GM23338 (cell line): ENCODE measurements around the gene CRB2. TPM values are rescaled to one million over a fixed set of nuclear protein-coding genes. Genes with fewer than 3 reads are reported as not detected.

ENCODE experiments used
- ATAC-seq: fragments of 200-7000 bp; cut with Tn5 transposase; 3 replicates; pipeline ENCODE4 v1.9.1; 2020
- DNase-seq: peaks from one replicate; pipeline ENCODE4 v3.0.0-alpha.2; 2015; ENCODE audit warnings: low spot score
- H2AFZ ChIP-seq: fragments of 200-600 bp; sonication (generic); 2 replicates; pipeline ENCODE4 v1.8.0; 2016; ENCODE audit warnings: antibody characterized with exemption, mild to moderate bottlenecking, moderate library complexity
- H3F3A ChIP-seq: fragments of 200-600 bp; sonication (generic); replicated peaks from 2 replicates; pipeline ENCODE4 v1.8.0; 2017; ENCODE audit warnings: antibody characterized with exemption, mixed run types, low read depth
- H3K27ac ChIP-seq: fragments of 200-600 bp; sonication (generic); 2 replicates; pipeline ENCODE4 v1.6.1; 2016; ENCODE audit warnings: low read depth
- H3K27me3 ChIP-seq: fragments of 200-600 bp; sonication (generic); 2 replicates; pipeline ENCODE4 v1.8.0; 2016; ENCODE audit warnings: mild to moderate bottlenecking, mixed run types, moderate library complexity; ENCODE audit not compliant: insufficient read depth
- H3K36me3 ChIP-seq: fragments of 200-600 bp; sonication (generic); 2 replicates; pipeline ENCODE4 v1.8.0; 2016; ENCODE audit warnings: mild to moderate bottlenecking; ENCODE audit not compliant: insufficient read depth
- H3K4me1 ChIP-seq: fragments of 200-600 bp; sonication (generic); 2 replicates; pipeline ENCODE4 v1.8.0; 2016; ENCODE audit warnings: mild to moderate bottlenecking, moderate library complexity; ENCODE audit not compliant: insufficient read depth
- H3K4me2 ChIP-seq: fragments of 200-600 bp; sonication (generic); 2 replicates; pipeline ENCODE4 v1.7.1; 2017; ENCODE audit warnings: mixed run types
- H3K4me3 ChIP-seq: fragments of 200-600 bp; sonication (generic); 2 replicates; pipeline ENCODE4 v1.6.1; 2016; ENCODE audit warnings: mixed run types
- H3K79me2 ChIP-seq: fragments of 200-600 bp; sonication (generic); replicated peaks from 2 replicates; pipeline ENCODE4 v1.8.0; 2017; ENCODE audit warnings: mild to moderate bottlenecking; ENCODE audit not compliant: insufficient read depth
- H3K9me2 ChIP-seq: fragments of 200-600 bp; sonication (generic); 2 replicates; pipeline ENCODE4 v1.8.0; 2017; ENCODE audit not compliant: insufficient read depth
- H4K20me1 ChIP-seq: fragments of 200-600 bp; sonication (generic); replicated peaks from 2 replicates; pipeline ENCODE4 v1.8.0; 2017; ENCODE audit warnings: mild to moderate bottlenecking; ENCODE audit not compliant: insufficient read depth
- H3K27ac Mint-ChIP-seq: 2 replicates; pipeline ENCODE4 v1.8.0; 2020; ENCODE audit warnings: inconsistent platforms, mild to moderate bottlenecking, moderate library complexity, mixed read lengths
- H3K27me3 Mint-ChIP-seq: 3 replicates; pipeline ENCODE4 v1.8.0; 2022; ENCODE audit warnings: low read depth, mild to moderate bottlenecking, moderate library complexity, mixed read lengths, inconsistent platforms; ENCODE audit not compliant: insufficient read depth, poor library complexity
- H3K36me3 Mint-ChIP-seq: 3 replicates; pipeline ENCODE4 v1.8.0; 2021; ENCODE audit warnings: low read depth, mild to moderate bottlenecking, inconsistent platforms, moderate library complexity, mixed read lengths
- H3K4me1 Mint-ChIP-seq: 3 replicates; pipeline ENCODE4 v1.8.0; 2020; ENCODE audit warnings: mild to moderate bottlenecking, inconsistent platforms, mixed read lengths
- H3K4me3 Mint-ChIP-seq: 3 replicates; pipeline ENCODE4 v1.8.0; 2021; ENCODE audit warnings: moderate library complexity, mild to moderate bottlenecking, inconsistent platforms, mixed read lengths
- H3K9me3 Mint-ChIP-seq: 3 replicates; pipeline ENCODE4 v1.8.0; 2020; ENCODE audit warnings: moderate library complexity, mild to moderate bottlenecking, inconsistent platforms, mixed read lengths
- EZH2phosphoT487 ChIP-seq: fragments of 200-600 bp; sonication (generic); IDR thresholded peaks from one replicate; pipeline ENCODE4 v1.8.1; 2018; ENCODE audit warnings: antibody characterized with exemption; ENCODE audit not compliant: unreplicated experiment
- NANOG ChIP-seq: IDR thresholded peaks from 2 replicates; pipeline ENCODE4 v1.6.1; 2016; ENCODE audit warnings: antibody characterized with exemption, borderline replicate concordance
- REST ChIP-seq: IDR thresholded peaks from one replicate; pipeline ENCODE4 v1.6.1; 2018; ENCODE audit warnings: antibody characterized with exemption; ENCODE audit not compliant: unreplicated experiment
- ZNF114 ChIP-seq: fragments of 250-450 bp; sonication (Bioruptor Pico); IDR thresholded peaks from 2 replicates; pipeline ENCODE4 v1.5.0; 2020; ENCODE audit warnings: mild to moderate bottlenecking, moderate library complexity
- ZNF331 ChIP-seq: fragments of 250-450 bp; sonication (Bioruptor Pico); IDR thresholded peaks from 2 replicates; pipeline ENCODE4 v1.5.0; 2020; ENCODE audit warnings: low read depth, mild to moderate bottlenecking, moderate library complexity
- ZNF462 ChIP-seq: fragments of 250-450 bp; sonication (Bioruptor Pico); IDR thresholded peaks from 2 replicates; pipeline ENCODE4 v1.5.0; 2020; ENCODE audit warnings: mild to moderate bottlenecking, moderate library complexity
- polyA plus RNA-seq: library from polyadenylated mRNA; unstranded; fragments of >200 nt; fragmentation: Nextera tagmentation; extraction: Ambion mirVana; gene quantifications from 2 replicates; pipeline ENCODE4 v1.2.1, GENCODE V29; 2016
- total RNA-seq: library from RNA; depleted of rRNA; stranded (reverse); fragments of >200 nt; shearing (Covaris generic); gene quantifications from 2 replicates; pipeline ENCODE4 v1.2.3, GENCODE V29; 2014

Gene CRB2
- total and polyA plus RNA-seq, 2 experiments from 2014 or later = 0.34 to 10.2 TPM

- no peak for TF ChIP-seq ZNF462
Measured at GRCh38 chr9:123406016-123406415, 50.0 kb downstream of the CRB2 start (continued).

- no peaks in the 10 kb centered on the region for H3K36me3 Mint-ChIP-seq
- peaks cover 6% of the 10 kb centered on the region for H3K27me3 Mint-ChIP-seq
- no peaks in the 10 kb centered on the region for H3K9me3 Mint-ChIP-seq
- no peak for TF ChIP-seq EZH2phosphoT487
- no peak for TF ChIP-seq ZNF331 (CRISPR knock-in tag)
- TF ChIP-seq REST = no peak
- TF ChIP-seq NANOG = no peak
- no peak for TF ChIP-seq ZNF114 (CRISPR knock-in tag)
- Histone ChIP-seq H3F3A (0 out of 2 replicates have a peak, but pooled peaks cover 6% of the 10 kb centered on the region), H3K27ac (no peak overlapping the region), H3K4me2 (peak overlapping the region; percentile 48; the same call in 1 of the 2 replicates), H4K20me1 (peaks cover 2% of the 10 kb centered on the region; the same call in 1 of the 2 replicates), H3K4me3 (no peak overlapping the region), H3K36me3 (no peaks in the 10 kb centered on the region), H3K27me3 (no peaks in the 10 kb centered on the region), H2AFZ (no peak overlapping the region), H3K79me2 (no peaks in the 10 kb centered on the region), H3K4me1 (peaks cover 4% of the 10 kb centered on the region; the same call in 1 of the 2 replicates), H3K9me2 (no peaks in the 10 kb centered on the region)
- ATAC-seq (peak; percentile 11), DNase-seq (no peak)
- H3K4me3 Mint-ChIP-seq = no peak overlapping the region
- H3K4me1 Mint-ChIP-seq = peaks cover 25% of the 10 kb centered on the region
- peak overlapping the region; percentile 7; the same call in 1 of the 2 replicates for H3K27ac Mint-ChIP-seq
Measured at GRCh38 chr9:123406691-123407216, 50.8 kb downstream of the CRB2 start.
